Keratinocyte (primary cell): ENCODE measurements around the gene CREBRF. TPM values are rescaled to one million over a fixed set of nuclear protein-coding genes. Genes with fewer than 3 reads are reported as not detected.

Experiments used
- DNase-seq: peaks from one replicate; pipeline ENCODE4 v3.0.0-alpha.2; 2011; ENCODE audit warnings: low read depth, missing footprints, low spot score
- FAIRE-seq: peaks from 2 replicates; lab custom pipeline; 2011; peaks lifted over from hg19 to GRCh38; lab: Jason Lieb, UNC
- H2AFZ ChIP-seq: 2 replicates; pipeline ENCODE4 v1.6.0; 2012; ENCODE audit warnings: low read length, control low read depth, inconsistent platforms; ENCODE audit not compliant: control insufficient read depth
- H3K27ac ChIP-seq: 2 replicates; pipeline ENCODE4 v1.5.1; 2011; ENCODE audit warnings: low read length; ENCODE audit not compliant: control insufficient read depth, insufficient read depth
- H3K27me3 ChIP-seq: 3 replicates; pipeline ENCODE4 v1.6.0; 2011; ENCODE audit warnings: low read length; ENCODE audit not compliant: control insufficient read depth, insufficient read depth; ENCODE audit errors: extremely low read depth
- H3K36me3 ChIP-seq, 2 experiments: 2 replicates in 1 of 2; 3 replicates in 1 of 2; pipeline ENCODE4 v1.5.1; 2011; ENCODE audit warnings: low read length in 2 of 2, mild to moderate bottlenecking in 1 of 2; ENCODE audit not compliant: control insufficient read depth in 2 of 2, insufficient read depth in 2 of 2; ENCODE audit errors: extremely low read depth in 1 of 2
- H3K4me1 ChIP-seq: 3 replicates; pipeline ENCODE4 v1.5.1; 2011; ENCODE audit warnings: low read length; ENCODE audit not compliant: control insufficient read depth, insufficient read depth; ENCODE audit errors: extremely low read depth
- H3K4me2 ChIP-seq: 3 replicates; pipeline ENCODE4 v1.6.0; 2011; ENCODE audit warnings: low read depth, low read length; ENCODE audit not compliant: control insufficient read depth, insufficient read depth; ENCODE audit errors: extremely low read depth
- H3K4me3 ChIP-seq, 3 experiments: fragments of 200-600 bp in 1 of 3; sonication (generic) in 1 of 3; 2 replicates in 2 of 3; 3 replicates in 1 of 3; pipeline ENCODE4 v1.5.1; 2011 to 2016; ENCODE audit warnings: low read length in 3 of 3, mild to moderate bottlenecking in 3 of 3, control low read depth in 2 of 3, inconsistent platforms in 1 of 3, low read depth in 1 of 3, mixed read lengths in 1 of 3, mixed run types in 1 of 3, moderate library complexity in 1 of 3; ENCODE audit not compliant: control insufficient read depth in 2 of 3, insufficient read depth in 2 of 3; ENCODE audit errors: extremely low read depth in 1 of 3
- H3K79me2 ChIP-seq: 2 replicates; pipeline ENCODE4 v1.6.0; 2012; ENCODE audit warnings: low read length; ENCODE audit not compliant: control insufficient read depth, insufficient read depth
- H3K9ac ChIP-seq: 3 replicates; pipeline ENCODE4 v1.6.0; 2011; ENCODE audit warnings: low read length; ENCODE audit not compliant: control insufficient read depth, insufficient read depth; ENCODE audit errors: extremely low read depth
- H3K9me1 ChIP-seq: 3 replicates; pipeline ENCODE4 v1.6.0; 2011; ENCODE audit warnings: low read length; ENCODE audit not compliant: control insufficient read depth, insufficient read depth; ENCODE audit errors: extremely low read depth
- H3K9me3 ChIP-seq: 2 replicates; pipeline ENCODE4 v1.5.1; 2012; ENCODE audit warnings: low read depth, low read length; ENCODE audit not compliant: control insufficient read depth
- H4K20me1 ChIP-seq: 3 replicates; pipeline ENCODE4 v1.6.0; 2011; ENCODE audit warnings: low read length; ENCODE audit not compliant: control insufficient read depth, insufficient read depth; ENCODE audit errors: extremely low read depth
- EZH2 ChIP-seq: IDR thresholded peaks from one replicate; pipeline ENCODE4 v1.6.1; 2012; ENCODE audit warnings: inconsistent platforms, mild to moderate bottlenecking, low read length, moderate library complexity
- dilution Hi-C: fragments of 300-500 bp; cut with MboI; formaldehyde crosslinking; loops from one replicate; pipeline ENCODE4 v1.7.0; 2020; ENCODE audit warnings: low sequenced_read_pairs; ENCODE audit not compliant: extremely low pct_ligation_motif_present
- polyA plus RNA-seq, 5 experiments: library from polyadenylated mRNA; depleted of rRNA in 3 of 5; stranded (reverse) in 3 of 5; stranded (forward) in 1 of 5; unstranded in 1 of 5; fragments of >200 nt; gene quantifications; 1 replicate in 1 of 5; 2 replicates in 3 of 5; 3 replicates in 1 of 5; pipeline versions ENCODE4 v1.2.1 to v1.2.3, GENCODE V29; 2011 to 2012; ENCODE audit warnings: missing spikeins in 2 of 5, low read depth in 1 of 5, low replicate concordance in 1 of 5
- TF ChIP-seq, protein P1 (sequence below), 3 experiments: IDR thresholded peaks in 1 of 3; conservative IDR thresholded peaks in 1 of 3; optimal IDR thresholded peaks in 1 of 3; 2 replicates in 2 of 3; 3 replicates in 1 of 3; pipeline versions ENCODE3 to v1.5.1; 2011; ENCODE audit warnings: low read length in 3 of 3, mild to moderate bottlenecking in 3 of 3, moderate library complexity in 2 of 3, control low read depth in 1 of 3, inconsistent platforms in 1 of 3; ENCODE audit not compliant: insufficient read depth in 2 of 3; ENCODE audit errors: extremely low read depth in 1 of 3

Gene CREBRF
- polyA plus RNA-seq, 1 donor (not counting 4 experiments of a cell fraction or from before 2014, with no cell fraction given), result 4.1 TPM

DNA sequence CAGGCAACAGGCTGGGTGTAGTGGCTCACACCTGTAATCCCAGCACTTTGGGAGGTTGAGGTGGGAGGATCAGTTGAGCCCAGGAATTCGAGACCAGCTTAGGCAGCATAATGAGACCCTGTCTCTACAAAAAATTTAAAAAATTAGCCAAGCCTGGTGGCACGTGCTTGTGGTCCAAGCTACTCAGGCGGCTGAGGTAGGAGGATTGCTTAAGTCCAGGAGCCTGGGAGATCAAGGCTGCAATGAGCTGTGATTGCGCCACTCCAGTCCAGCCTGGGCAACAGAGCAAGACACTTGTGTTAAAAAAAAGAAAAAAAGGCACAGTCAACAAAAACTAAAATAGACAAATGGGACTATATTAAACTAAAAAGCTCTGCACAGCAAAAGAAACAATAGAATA lies 43.3 kb upstream of the CREBRF start:
- DNase-seq (no peak), FAIRE-seq (no peak)
- Histone ChIP-seq H3K27me3 (no peaks in the 10 kb centered on the region), H3K9me3 (no peaks in the 10 kb centered on the region), H3K4me2 (no peak overlapping the region), H3K27ac (no peak overlapping the region), H3K4me3 (no peak overlapping the region), H2AFZ (no peak overlapping the region), H3K9me1 (no peaks in the 10 kb centered on the region), H3K9ac (no peak overlapping the region), H3K36me3 (no peaks in the 10 kb centered on the region), H4K20me1 (no peaks in the 10 kb centered on the region), H3K4me1 (peaks cover 18% of the 10 kb centered on the region), H3K79me2 (peaks cover 61% of the 10 kb centered on the region)
- dilution Hi-C loops, result no loop called here
- TF ChIP-seq EZH2, result no peak
- TF ChIP-seq, protein P1, sequence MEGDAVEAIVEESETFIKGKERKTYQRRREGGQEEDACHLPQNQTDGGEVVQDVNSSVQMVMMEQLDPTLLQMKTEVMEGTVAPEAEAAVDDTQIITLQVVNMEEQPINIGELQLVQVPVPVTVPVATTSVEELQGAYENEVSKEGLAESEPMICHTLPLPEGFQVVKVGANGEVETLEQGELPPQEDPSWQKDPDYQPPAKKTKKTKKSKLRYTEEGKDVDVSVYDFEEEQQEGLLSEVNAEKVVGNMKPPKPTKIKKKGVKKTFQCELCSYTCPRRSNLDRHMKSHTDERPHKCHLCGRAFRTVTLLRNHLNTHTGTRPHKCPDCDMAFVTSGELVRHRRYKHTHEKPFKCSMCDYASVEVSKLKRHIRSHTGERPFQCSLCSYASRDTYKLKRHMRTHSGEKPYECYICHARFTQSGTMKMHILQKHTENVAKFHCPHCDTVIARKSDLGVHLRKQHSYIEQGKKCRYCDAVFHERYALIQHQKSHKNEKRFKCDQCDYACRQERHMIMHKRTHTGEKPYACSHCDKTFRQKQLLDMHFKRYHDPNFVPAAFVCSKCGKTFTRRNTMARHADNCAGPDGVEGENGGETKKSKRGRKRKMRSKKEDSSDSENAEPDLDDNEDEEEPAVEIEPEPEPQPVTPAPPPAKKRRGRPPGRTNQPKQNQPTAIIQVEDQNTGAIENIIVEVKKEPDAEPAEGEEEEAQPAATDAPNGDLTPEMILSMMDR (optimal IDR thresholded peaks at IDR 0.05 in 1 of 3, IDR thresholded peaks at IDR 0.05 in 1 of 3, conservative IDR thresholded peaks at IDR 0.05 in 1 of 3; ENCODE audit: extremely low read depth in 1 of 3, insufficient read depth in 2 of 3, low read length in 3 of 3), result no peak

DNA sequence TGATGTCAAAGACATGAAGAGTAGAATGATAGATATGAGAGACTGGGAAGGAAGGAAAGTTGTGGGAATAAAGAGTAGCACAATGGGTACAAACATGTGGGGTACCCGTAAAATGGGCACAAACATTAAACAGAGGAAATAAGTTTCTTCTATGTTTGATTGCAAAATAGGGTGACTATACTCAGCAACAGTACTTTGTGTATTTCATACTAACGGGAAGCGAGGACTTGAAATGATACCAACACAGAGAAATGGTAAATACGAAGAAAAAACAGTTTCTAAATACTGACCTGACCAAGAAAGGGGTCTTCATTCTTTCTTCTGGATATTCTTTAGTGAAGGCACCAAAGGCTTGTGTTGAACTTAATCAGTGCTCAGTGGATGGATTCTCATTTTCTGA lies 41.5 kb upstream of the CREBRF start:
- H3K36me3 ChIP-seq, result no peaks in the 10 kb centered on the region
- peaks cover 19% of the 10 kb centered on the region for H3K4me1 ChIP-seq
- no peak overlapping the region for H3K4me3 ChIP-seq
- H3K9ac ChIP-seq, result no peak overlapping the region
- FAIRE-seq, result no peak
- TF ChIP-seq, protein P1 (optimal IDR thresholded peaks at IDR 0.05 in 1 of 3, IDR thresholded peaks at IDR 0.05 in 1 of 3, conservative IDR thresholded peaks at IDR 0.05 in 1 of 3; ENCODE audit: extremely low read depth in 1 of 3, insufficient read depth in 2 of 3, low read length in 3 of 3), result no peak
- TF ChIP-seq EZH2, result no peak
- dilution Hi-C loops, result no loop called here
- H2AFZ ChIP-seq, result no peak overlapping the region
- H3K27ac ChIP-seq, result no peak overlapping the region
- DNase-seq, result no peak
- peaks cover 60% of the 10 kb centered on the region for H3K79me2 ChIP-seq
- H3K27me3 ChIP-seq, result no peaks in the 10 kb centered on the region
- H3K9me1 ChIP-seq, result no peaks in the 10 kb centered on the region
- no peaks in the 10 kb centered on the region for H4K20me1 ChIP-seq
- H3K9me3 ChIP-seq, result no peaks in the 10 kb centered on the region
- H3K4me2 ChIP-seq, result no peak overlapping the region
